HG02970 (cell line): ENCODE results near the gene PBX1.

Experiments used
- ATAC-seq: cut with Tn5 transposase; IDR thresholded peaks from one replicate; pipeline ENCODE4 v1.9.1; 2021; ENCODE audit warnings: mild to moderate bottlenecking, moderate library complexity, moderate number of reproducible peaks; ENCODE audit not compliant: unreplicated experiment, low FRiP score

Gene PBX1

GRCh38 chr1:164611754-164612642 is 53.0 kb downstream of the PBX1 start:
- ATAC-seq, result no peak

- no peak for ATAC-seq
Measured at GRCh38 chr1:164613176-164613575, 54.2 kb downstream of the PBX1 start.

- no peak for ATAC-seq
Measured at GRCh38 chr1:164614316-164614715, 55.3 kb downstream of the PBX1 start.

- ATAC-seq, result no peak
Measured at GRCh38 chr1:164617377-164618201, 58.6 kb downstream of the PBX1 start.

GRCh38 chr1:164618202-164618564 is 59.2 kb downstream of the PBX1 start:
- ATAC-seq, result no peak

GRCh38 chr1:164619006-164619784 is 60.2 kb downstream of the PBX1 start:
- no peak for ATAC-seq

- no peak for ATAC-seq
Measured at GRCh38 chr1:164622068-164622845, 63.3 kb downstream of the PBX1 start.

- no peak for ATAC-seq
Measured at GRCh38 chr1:164623805-164624204, 64.8 kb downstream of the PBX1 start.

GRCh38 chr1:164624400-164624799 is 65.4 kb downstream of the PBX1 start:
- no peak for ATAC-seq

GRCh38 chr1:164625004-164625617 is 66.1 kb downstream of the PBX1 start:
- ATAC-seq, result no peak

- ATAC-seq, result no peak
Measured at GRCh38 chr1:164628772-164629171, 69.8 kb downstream of the PBX1 start.

- no peak for ATAC-seq
Measured at GRCh38 chr1:164629971-164630370, 71.0 kb downstream of the PBX1 start.

GRCh38 chr1:164630626-164631396 is 71.8 kb downstream of the PBX1 start:
- ATAC-seq, result no peak

- ATAC-seq, result no peak
Measured at GRCh38 chr1:164631751-164632150, 72.8 kb downstream of the PBX1 start.

- ATAC-seq, result no peak
Measured at GRCh38 chr1:164633997-164634396, 75.0 kb downstream of the PBX1 start.

GRCh38 chr1:164635059-164635802 is 76.2 kb downstream of the PBX1 start:
- no peak for ATAC-seq

GRCh38 chr1:164635803-164636731 is 77.1 kb downstream of the PBX1 start:
- ATAC-seq, result no peak
